Activated CD8-positive, alpha-beta memory T cell treated with anti-CD3 and anti-CD28 coated beads, Interleukin-2, amount 50 U/mL, for 1 hour (primary cell): ENCODE results near the gene CD8B.
"Not testable (repeated sequence)": the region's sequence is repeated elsewhere in the genome, so short reads cannot be mapped to it uniquely, and the experiment has no call there.

Experiments used
- DNase-seq: peaks from one replicate; pipeline ENCODE4 v3.0.0-alpha.2; 2020; ENCODE audit errors: extremely low read depth

CD8B gene

DNA sequence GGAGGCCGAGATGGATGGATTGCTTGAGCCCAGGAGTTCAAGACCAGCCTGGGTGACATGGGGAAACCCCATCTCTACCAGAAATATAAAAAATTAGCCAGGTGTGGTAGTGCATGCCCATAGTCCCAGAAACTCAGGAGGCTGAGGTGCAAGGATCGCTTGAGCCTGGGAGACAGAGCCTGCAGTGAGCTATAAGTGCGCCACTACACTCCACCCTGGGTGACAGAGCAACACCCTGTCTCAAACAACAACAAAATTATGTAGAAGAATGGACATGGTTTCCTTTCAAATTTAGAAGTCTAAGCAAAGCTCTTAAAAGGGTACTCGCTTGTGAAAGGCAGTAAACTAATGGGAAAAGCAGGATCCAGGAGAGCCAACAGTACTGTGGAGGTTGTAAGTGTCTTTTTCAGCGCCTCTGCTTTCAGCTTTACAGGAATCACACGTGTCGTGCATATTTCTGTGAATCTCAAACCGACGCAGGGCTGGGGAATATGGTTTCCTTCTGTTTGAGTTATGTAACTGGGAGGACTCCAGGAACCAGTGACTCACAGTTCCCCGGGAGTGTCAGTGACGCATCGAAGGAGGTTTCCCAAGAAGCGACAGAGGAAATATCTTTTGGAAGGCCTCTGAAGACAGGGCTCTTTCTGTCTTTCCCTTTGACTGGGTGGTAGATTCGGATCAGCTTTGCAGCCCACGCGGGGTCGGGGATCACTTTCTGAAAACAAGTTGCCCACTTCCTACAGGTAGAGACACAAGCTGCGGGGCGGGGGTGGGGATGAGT lies 24.6 kb downstream of the CD8B start:
- DNase-seq = peak; percentile 67

GRCh38 chr2:86835548-86835889 lies 26.2 kb downstream of the CD8B start:
- not testable (repeated sequence) for DNase-seq

DNA sequence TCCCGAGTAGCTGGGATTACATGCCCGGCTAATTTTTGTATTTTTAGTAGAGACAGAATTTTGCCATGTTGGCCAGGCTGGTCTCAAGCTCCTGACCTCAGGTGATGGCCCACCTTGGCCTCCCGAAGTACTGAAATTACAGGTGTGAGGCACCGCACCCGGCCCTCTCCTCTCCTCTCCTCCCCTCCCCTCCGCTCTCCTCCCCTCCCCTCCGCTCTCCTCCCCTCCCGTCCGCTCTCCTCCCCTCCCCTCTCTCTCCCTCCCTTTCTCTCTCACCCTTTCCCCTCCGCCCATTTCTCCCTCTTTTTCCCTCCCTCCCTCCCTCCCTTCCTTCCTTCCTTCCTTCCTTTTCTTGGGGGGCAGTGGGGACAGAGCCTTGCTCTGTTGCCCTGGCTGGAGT lies 28.4 kb downstream of the CD8B start:
- DNase-seq = no peak

DNA sequence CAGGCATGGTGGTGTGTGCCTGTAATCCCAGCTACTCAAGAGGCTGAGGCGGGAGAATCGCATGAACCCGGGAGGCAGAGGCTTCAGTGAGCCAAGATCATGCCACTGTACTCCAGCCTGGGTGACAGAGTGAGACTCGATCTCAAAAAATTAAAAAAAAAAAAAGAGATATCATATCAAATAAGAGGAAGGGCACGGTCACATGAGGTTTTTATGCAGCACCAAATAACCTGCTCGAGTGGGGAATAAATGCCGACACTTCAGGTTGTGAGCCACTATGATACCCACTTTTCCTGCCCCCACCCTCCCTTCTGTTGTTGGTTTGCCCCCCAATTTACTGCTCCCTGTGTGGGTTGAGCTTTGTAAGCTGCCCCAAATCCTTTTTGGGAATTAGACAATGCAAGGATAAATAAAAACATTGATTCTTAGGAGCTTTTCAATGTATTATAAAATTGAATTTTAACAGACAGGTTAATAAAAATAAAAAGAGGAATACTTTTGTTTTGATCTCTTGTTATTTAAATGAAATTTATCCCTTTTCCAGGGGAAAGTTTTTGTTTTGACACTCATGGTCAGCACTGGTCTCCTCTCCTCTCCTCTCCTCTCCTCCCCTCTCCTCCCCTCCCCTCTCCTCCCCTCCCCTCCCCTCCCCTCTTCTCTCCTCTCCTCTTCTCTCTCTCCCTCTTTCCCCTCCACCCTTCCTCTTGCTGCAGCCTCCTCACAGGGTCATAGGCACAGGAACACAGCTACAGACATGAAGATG lies 29.2 kb downstream of the CD8B start:
- no peak for DNase-seq

DNA sequence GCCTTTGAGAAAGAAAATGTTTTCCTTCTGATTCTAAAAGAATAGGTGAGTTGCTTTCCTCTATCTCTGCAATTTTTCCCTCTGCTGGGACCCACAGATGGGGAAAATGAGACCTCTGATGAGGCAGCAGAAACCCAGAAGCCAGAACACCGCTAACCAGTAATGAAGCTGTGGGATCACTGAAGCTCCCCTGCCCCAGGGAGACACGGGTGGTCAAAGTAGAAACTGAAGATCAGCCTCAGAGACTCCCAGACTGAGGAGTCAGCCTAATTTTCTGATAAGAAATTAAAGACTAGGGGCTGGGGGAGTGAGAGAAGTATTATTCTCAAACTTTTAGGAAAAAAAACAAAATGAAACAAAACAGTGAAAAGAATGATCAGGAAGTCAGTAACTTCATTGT lies 30.1 kb downstream of the CD8B start:
- no peak for DNase-seq

DNA sequence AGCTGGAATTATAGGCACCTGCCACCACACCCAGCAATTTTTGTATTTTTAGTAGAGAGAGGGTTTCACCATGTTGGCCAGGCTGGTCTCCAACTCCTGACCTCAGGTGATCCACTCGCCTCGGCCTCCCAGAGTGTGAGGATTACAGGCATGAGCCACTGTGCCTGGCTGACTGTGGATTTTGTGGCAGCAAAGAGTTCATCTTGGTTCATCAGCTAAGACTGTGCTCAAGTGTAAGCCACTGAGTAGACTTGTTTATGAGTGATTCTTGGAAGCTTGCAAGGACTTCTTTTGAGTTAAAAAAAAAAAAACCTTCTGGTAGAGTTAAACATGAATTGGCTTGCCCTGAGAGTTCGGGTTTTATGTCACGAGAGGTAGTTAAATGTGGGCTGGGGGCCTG lies 34.7 kb downstream of the CD8B start:
- DNase-seq = no peak

- DNase-seq = peak; percentile 68
Measured at GRCh38 chr2:86825693-86826381, 35.8 kb downstream of the CD8B start.

DNA sequence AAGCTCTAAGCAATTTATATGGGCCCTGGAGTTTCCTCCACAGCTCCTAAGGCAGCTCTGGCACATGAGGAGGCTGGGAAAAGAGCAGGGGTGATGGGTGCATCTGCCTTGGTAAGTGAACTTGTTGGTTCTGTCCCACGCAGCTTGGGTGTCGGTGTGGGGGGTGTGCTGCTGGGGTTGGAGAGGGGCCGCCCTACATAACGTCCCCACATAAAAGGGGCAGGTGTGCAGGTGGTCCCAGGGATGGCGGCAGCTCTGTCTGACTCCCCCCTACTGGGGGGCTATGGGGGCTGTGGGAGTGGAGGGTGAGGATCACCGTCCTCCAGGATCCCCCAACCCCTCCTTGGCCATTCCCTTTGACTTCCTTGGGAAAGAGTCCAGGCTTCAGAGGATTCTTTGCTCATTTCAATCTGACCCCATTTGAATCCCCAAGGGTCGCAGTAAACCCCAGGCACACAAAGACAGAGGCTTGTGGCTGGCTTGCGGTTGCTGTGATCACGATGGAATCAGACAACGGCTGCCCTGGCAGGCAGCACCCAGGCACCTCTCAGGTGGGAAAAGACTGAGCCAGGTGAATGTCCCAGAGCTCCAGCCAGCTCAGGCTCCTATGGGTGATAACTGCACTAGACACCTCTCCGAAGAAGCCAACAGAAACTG lies 36.5 kb downstream of the CD8B start:
- no peak for DNase-seq

DNA sequence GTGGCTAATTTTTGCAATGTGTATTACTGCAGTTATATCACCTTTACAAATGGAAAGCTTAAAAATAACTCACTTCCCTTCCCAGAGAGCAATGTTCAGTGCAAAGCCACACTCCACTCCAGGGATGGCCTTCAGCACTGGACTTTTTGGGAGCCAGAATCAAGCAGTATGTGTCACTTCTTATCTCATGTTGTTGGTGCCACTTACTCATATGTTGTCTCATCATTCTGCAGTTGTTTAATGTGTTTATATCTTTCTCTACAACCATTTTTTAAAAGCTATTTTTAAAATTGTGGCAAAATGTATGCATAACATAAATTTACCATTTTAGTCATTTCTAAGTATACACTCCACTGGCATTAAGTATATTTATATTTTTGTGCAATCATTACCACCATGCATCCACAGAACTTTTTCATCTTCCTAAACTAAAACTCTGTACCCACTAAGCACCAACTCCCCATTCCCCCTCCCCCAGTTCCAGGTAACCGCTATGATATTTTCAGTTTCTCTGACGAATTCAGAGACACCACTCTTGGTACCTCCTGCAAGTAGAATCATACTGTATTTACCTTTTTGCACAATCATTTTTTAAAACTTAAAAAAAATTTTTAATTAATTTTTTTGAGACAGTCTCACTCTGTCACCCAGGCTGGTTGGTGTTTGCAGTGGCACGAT lies 38.9 kb downstream of the CD8B start:
- DNase-seq = no peak

DNA sequence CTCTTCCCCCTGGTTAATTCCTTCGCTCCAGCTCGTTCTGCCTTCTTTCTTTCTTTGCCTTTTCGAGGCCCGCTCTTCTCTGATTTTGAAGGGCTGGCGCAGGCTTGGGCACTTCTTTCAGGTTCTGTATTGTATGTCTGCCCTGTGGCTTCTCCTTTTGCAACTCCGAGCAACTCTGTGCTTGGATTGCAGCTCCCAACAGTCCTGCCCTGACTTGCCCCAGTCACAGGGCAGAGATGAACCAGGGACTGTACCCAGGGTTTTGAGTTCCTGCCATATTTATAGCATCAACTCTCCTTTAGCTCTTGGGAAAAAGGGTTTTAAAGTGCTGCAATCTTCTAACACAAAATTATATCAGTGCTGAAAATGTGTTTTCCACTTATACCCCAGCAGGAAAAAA lies 39.8 kb downstream of the CD8B start:
- DNase-seq = no peak

DNA sequence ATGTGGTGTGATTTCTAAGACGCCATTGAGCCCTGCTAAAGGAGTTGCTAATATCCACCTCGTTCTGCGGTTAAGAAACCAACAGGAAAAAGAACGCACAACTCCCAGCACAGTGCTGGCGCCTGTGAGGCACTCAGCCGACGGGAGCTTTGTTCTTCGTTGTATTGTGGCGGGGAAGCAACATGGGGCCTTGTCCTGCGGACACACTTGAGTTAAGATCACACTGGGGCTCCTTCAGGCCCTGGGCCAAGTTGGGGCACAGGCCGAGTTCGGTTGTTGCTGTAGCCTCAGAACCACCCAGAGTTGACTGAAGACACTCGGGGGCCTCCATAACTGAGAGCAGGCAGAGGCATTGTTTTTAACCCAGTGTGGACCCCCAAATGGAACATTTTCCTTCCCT lies 40.4 kb downstream of the CD8B start:
- DNase-seq = no peak

DNA sequence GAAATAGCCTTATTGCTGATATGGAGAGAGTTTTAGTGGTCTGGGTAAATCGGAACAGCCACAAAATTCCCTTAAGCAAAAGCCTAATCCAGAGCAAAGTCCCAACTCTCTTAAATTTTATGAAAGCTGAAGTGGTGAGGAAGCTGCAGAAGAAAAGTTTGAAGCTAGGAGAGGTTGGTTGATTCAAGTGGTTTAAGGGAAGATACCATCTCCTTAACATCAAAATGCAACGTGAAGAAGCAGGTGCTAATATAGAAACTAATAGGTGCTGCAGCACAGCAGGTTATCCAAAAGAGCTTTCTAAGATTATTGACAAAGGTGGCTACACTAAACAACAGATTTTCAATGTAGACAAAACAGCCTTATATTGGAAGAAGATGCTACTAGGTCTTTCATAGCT lies 42.7 kb downstream of the CD8B start:
- DNase-seq = no peak

GRCh38 chr2:86818114-86818801 lies 43.4 kb downstream of the CD8B start:
- no peak for DNase-seq

DNA sequence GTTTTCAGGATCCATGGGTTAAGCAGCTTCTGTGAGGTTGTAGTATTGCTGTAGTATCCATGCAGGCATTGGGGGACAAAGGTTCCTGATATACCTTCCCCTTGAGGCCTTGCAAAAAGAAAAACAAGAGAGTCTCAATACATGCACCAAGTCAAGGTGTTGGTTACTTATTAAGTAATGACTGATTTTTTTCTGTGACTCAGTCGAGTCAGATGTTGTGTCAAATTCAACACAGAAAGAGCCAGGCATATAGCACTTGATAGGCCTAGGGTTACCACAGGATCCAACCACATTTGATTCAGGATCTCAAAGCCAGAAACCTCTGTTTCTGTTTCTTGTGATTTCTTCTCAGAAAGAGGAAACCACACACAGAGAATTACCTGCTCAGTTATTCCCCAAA lies 46.1 kb downstream of the CD8B start:
- DNase-seq = no peak

GRCh38 chr2:86809481-86810121 lies 52.1 kb downstream of the CD8B start:
- no peak for DNase-seq

DNA sequence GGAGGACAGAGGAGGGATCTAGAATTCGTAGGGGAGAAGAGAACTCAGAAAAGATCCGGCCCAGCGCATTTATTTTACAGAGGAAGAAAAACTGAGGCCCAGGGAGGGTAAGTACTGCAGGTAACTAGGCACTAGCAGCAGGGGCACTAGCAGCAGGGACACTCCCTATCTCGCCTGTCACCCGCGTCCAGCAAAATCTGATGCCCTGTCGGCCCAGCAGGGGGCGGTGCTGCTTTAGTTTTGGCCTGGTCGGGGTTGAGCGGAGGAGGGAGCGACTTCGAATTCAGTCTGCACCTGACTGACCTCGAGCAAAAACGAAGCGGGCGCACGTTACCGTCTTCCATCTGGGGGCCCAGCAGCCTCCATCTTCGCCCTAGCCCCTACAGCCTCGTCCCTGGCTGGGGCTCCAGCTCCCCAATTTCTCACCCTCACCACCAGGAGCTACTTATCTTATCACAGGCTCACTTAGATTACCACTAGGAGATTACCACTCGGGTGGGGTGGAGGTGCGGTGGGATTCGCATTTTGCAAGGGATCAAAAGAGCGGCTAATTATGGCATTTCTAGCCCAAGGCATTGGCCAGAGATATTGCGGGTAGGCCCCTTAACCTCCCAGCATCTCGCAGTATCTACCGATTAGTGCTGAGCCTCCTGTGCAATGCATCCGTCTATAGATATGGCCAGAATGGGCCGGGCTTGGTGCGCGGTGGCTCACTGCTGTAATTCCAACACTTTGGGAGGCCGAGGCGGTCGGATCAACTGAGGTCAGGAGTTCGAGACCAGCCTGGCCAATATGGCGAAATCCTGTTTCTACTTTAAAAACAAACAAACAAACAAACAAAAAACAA lies 53.1 kb downstream of the CD8B start:
- DNase-seq = peak; percentile 96

- DNase-seq = no peak
Measured at GRCh38 chr2:86807468-86808275, 54.0 kb downstream of the CD8B start.

- DNase-seq = no peak
Measured at GRCh38 chr2:86807133-86807467, 54.6 kb downstream of the CD8B start.
